ENCODE results near the gene MAMDC4. TPM values are rescaled to one million over a fixed set of nuclear protein-coding genes. Genes with fewer than 3 reads are reported as not detected.

Gene MAMDC4
- total RNA-seq, 1 experiment from 2014 or later, result 6.7 TPM

GRCh38 chr9:136845465-136846260 is 6.5 kb upstream of the MAMDC4 start (continued):
- TF ChIP-seq ZNF281 (CRISPR knock-in tag; IDR thresholded peaks at IDR 0.05) (no peak), TCF7 (CRISPR knock-in tag; IDR thresholded peaks at IDR 0.05; ENCODE audit: low read depth) (no peak), ZNF671 (CRISPR knock-in tag; IDR thresholded peaks at IDR 0.05) (no peak), JUN (CRISPR knock-in tag; IDR thresholded peaks at IDR 0.05) (no peak), ARID4B (CRISPR knock-in tag; IDR thresholded peaks at IDR 0.05; ENCODE audit: borderline replicate concordance) (no peak)

- TF ChIP-seq USF2 (CRISPR knock-in tag; IDR thresholded peaks at IDR 0.05) (no peak), FOXP1 (CRISPR knock-in tag; IDR thresholded peaks at IDR 0.05; ENCODE audit: borderline replicate concordance) (0 out of 2 replicates have a peak, but pooled peaks have one; percentile 3)
- Mint-ChIP-seq H3K27ac (no peak overlapping the region), H3K36me3 (peaks cover 2% of the 10 kb centered on the region; the same call in 1 of the 2 replicates), H3K4me3 (peak overlapping the region; percentile 94), H3K9me3 (no peaks in the 10 kb centered on the region), H3K27me3 (ENCODE audit: low read depth) (peaks cover 3% of the 10 kb centered on the region), H3K4me1 (peaks cover 15% of the 10 kb centered on the region)
- ChIA-PET POLR2A (interaction anchor here (1.1 to 3.0 kb wide), 7 partner anchors 10 to 189 kb away, joined by 3 to 14 read pairs (median 5); partner anchors contain the start of genes EDF1, RABL6 and TRAF2), CTCF (interaction anchor here (0.6 to 3.0 kb wide), 20 partner anchors 11 to 576 kb away, joined by 3 to 18 read pairs (median 6); partner anchors contain the start of genes EXD3, NOXA1, NPDC1 and RABL6)
- ATAC-seq, result no peak
- DNase-seq (ENCODE audit: low spot score), result no peak
Observed at GRCh38 chr9:136846376-136847087, 5.6 kb upstream of the MAMDC4 start.

GRCh38 chr9:136847088-136847825 is 4.9 kb upstream of the MAMDC4 start:
- DNase-seq (ENCODE audit: low spot score) (peak; percentile 90), ATAC-seq (peak; percentile 32)
- Mint-ChIP-seq H3K36me3 (peaks cover 2% of the 10 kb centered on the region; the same call in 1 of the 2 replicates), H3K27me3 (ENCODE audit: low read depth) (peaks cover 3% of the 10 kb centered on the region), H3K4me1 (peaks cover 10% of the 10 kb centered on the region), H3K9me3 (no peaks in the 10 kb centered on the region), H3K4me3 (peak overlapping the region; percentile 94), H3K27ac (peak overlapping the region; percentile 93)
- ChIA-PET CTCF (interaction anchor here (0.6 to 3.0 kb wide), 22 partner anchors 12 to 576 kb away, joined by 3 to 18 read pairs (median 6); partner anchors contain the start of genes EXD3, NOXA1, NPDC1 and RABL6), POLR2A (interaction anchor here (1.1 to 3.0 kb wide), 9 partner anchors 9 to 188 kb away, joined by 3 to 14 read pairs (median 4); partner anchors contain the start of genes EDF1, RABL6 and TRAF2)
- TF ChIP-seq ZNF416 (CRISPR knock-in tag; IDR thresholded peaks at IDR 0.05), result peak; percentile 77
- TF ChIP-seq NFE2L1 (CRISPR knock-in tag; IDR thresholded peaks at IDR 0.05), result peak; percentile 17; the same call in 1 of the 2 replicates
- TF ChIP-seq EMX1 (CRISPR knock-in tag; IDR thresholded peaks at IDR 0.05), result peak; percentile 67; the same call in 1 of the 2 replicates
- peak; percentile 55; the same call in 1 of the 2 replicates for TF ChIP-seq ZNF232 (CRISPR knock-in tag; IDR thresholded peaks at IDR 0.05)
- TF ChIP-seq ZNF281 (CRISPR knock-in tag; IDR thresholded peaks at IDR 0.05), result 0 out of 2 replicates have a peak, but pooled peaks have one; percentile 65
- TF ChIP-seq ZNF121 (CRISPR knock-in tag; IDR thresholded peaks at IDR 0.05), result no peak
- TF ChIP-seq ZBTB21 (CRISPR knock-in tag; IDR thresholded peaks at IDR 0.05; ENCODE audit: borderline replicate concordance), result 0 out of 2 replicates have a peak, but pooled peaks have one; percentile 38
- peak; percentile 39 for TF ChIP-seq USF2 (CRISPR knock-in tag; IDR thresholded peaks at IDR 0.05)
- TF ChIP-seq PREB (CRISPR knock-in tag; IDR thresholded peaks at IDR 0.05; ENCODE audit: borderline replicate concordance), result no peak
- TF ChIP-seq JUN (CRISPR knock-in tag; IDR thresholded peaks at IDR 0.05), result no peak
